Ramos (cell line): Measurements from ENCODE around the gene PCNX2.
"Not testable (repeated sequence)": the region's sequence is repeated elsewhere in the genome, so short reads cannot be mapped to it uniquely, and the experiment has no call there.

Source experiments
- in situ Hi-C: fragments of 300-500 bp; cut with MboI; formaldehyde crosslinking; loops from one replicate; pipeline ENCODE4 v1.14.3; 2022; ENCODE audit warnings: low sequenced_read_pairs; ENCODE audit not compliant: unreplicated experiment

PCNX2 gene

DNA sequence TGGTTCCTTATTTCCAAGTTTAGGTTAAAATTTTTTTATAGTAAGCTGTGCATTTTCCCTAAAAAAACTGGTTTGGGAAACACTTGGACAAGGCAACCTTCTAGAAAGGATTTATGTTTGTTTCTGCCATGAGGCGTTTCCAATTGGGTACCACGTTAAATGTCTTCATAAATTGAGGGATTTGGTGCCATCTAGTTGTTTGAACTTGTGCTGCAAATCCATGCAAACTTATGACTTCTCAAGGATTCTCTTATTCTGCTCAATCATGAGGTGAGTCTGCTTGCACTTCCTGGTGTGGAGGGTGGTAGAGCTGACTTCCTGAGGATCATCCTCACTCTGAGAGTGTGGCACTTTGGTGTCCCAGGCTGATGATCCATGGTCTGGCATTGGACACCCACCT, 123.3 kb downstream of the PCNX2 start:
- in situ Hi-C loops: no loop called here

DNA sequence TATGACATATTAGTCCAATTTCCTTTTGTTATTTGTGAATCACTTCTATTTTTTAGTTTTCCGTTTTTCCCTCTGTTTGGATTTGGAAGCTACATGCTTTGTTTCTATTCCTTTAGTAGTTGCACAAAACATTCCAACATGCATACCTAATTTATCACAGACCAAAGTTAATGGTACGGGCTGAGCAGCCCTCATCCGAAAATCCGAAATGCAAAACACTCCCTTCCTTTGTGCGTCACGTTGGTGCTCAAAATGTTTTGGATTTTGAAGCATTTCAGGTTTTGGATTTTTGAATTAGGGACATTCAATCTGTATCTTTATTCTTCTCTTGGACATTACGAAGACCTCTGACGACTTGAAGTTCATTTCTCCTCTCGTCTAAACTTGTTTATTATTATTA, 124.8 kb downstream of the PCNX2 start:
- in situ Hi-C loops: no loop called here

DNA sequence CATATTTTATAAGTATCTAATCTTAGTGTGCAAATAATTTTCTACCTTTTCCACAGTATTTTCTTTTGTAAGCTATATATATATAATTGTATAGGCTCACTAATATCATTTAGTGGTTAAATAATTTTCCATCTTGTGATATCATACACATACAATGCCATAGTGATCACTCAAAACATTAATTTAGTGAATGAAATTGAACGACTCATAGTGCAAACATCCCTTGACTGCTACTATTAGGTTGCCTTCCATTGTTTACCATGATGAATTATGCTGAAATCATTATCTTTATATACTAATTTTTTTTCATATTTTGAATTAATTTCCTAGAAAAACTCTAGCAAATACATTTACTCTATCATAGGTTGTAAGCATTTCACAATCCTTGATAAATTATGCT, 127.1 kb downstream of the PCNX2 start:
- in situ Hi-C loops: no loop called here

DNA sequence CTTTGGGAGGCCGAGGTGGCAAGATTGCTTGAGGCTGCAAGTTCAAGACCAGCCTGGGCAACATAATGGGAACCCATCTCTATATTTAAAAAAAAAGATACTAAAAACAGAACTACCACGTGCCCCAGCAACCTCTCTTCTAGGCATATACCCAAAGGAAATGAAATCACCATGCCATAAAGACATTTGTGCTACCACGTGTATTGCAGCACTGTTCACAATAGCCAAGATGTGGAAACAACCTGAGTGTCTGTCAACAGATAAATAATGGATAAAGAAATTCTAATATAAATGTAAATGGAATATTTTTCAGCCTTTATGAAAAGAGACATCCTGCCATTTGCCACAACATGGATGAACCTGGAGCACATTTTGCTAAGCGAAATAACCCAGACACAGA, 128.6 kb downstream of the PCNX2 start:
- in situ Hi-C loops: no loop called here

DNA sequence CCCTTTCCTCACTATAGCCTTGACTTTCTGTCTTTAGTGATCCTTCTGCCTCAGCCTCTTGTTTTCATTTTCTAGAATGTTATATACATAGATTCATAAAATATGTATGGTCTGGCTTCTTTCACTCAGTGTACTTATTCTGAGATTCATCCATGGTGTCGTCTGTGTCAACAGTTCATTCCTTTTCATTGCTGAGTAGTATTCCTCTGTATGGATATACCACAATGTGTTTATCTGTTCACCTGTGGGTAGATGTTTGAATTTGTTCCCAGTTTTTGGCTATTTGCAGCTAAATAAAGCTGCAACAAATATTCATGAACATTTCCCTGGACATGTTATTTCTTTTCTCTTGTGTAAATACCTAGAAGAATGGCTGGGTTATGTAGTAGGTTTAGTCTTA, 131.8 kb downstream of the PCNX2 start:
- in situ Hi-C loops: no loop called here

DNA sequence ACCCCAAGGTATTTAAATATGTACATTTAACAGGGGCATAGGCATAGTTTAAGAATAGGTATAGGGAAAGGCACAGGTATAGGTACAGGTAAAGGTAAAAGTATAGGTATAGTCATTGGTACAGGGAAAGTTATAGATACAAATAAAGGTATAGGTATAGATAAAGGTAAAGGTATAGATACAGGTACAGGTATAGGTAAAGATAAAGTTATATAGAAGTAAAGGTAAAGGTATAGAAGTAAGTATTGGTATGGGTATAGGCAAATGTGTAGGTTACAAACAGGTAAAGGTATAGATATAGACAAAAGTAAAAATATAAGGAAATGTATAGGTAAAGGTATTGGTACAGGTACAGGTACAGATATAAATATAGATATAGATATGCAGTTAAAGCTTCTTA, 137.2 kb downstream of the PCNX2 start:
- in situ Hi-C loops: no loop called here

DNA sequence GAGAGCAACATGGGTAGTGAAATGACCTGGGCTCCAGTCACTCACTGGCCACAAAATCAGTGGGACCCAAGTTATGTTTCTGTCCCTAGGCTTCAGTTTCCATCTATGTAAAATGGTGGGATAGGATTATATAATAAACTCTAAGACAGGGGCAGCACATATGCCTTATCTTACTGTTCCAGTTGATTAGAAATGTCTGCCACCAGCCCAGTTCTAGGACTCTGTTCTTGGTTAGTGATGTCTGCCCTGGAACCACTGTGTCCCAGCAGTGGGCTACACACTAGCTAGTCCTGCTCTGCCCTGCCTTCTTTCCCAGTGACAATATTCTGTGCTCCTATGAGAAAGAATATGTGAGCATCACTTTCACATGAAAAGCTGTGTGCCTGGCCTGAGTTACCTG, 138.3 kb downstream of the PCNX2 start:
- in situ Hi-C loops: no loop called here

DNA sequence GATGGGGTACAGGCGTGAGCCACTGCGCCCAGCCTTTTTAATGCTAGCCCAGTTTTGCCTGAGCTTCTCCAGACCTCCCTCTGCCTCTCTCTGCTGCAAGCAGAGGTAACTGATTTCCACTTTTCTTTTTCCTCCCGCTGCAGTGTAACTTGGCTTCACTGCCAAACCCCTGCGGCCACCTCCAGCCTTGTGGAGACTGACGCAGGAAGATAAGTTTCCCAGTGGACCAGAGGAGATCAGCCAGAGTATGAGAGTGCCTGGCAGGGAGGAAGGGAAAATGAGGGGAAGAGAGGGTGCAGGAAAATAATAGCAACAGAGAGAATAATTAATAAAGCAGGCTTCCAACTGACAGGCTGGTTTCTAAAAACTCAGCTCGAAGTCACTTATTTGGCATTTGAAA, 143.7 kb downstream of the PCNX2 start:
- in situ Hi-C loops: no loop called here

DNA sequence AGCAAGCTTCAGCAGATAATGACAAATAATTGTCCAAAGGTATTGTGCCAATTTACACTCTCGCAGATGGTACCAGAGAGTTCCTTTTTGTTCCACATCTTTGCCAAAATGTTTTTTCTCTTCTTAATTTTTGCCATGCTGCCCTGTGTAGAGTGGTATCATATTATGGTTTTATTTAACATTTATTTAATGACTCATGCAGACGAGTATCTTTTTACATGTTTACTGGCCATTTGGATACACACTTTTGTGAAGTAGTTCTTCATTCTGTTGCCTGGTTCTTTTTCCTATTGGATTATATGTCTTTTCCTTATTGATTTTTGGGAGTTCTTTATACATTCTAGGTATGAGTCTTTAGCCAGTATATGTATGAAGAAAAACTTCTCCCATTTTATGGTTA, 151.1 kb downstream of the PCNX2 start:
- in situ Hi-C loops: no loop called here

DNA sequence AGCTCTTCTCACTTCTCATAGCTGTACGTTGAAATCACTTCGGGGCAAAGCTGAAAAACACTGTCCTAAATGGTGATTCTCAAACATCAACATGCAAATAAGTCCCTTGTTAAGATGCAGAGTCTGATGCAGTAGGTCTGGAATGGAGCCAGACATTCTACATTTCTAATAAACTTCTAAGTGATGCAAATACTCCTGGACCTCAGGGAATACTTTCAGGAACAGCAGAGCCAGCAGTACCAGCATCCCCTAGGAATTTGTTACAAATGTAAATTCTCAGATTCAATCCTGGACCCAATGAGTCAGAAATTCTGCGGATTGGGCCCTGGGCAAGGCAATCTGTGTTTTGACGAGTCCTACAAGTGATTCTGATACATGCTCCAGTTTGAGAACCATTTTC, 152.3 kb downstream of the PCNX2 start:
- in situ Hi-C loops: no loop called here

DNA sequence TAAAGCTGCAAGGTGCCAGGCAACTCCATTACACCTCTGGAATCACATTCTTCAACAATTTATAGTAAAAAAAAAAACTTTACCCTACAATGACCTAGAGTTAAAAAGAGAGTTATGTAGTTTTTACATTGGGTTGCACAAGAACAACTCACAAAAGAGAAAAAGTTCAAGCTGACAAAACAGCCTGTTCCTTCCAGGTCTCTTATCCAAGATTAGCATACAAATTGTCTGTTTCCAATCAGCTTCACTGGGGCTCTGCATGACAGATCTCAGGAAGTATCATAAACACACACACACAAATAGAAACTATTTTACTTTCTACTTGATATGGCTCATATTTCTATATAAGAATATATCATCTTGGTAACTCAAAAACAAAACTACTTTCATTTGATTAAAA, 154.6 kb downstream of the PCNX2 start:
- in situ Hi-C loops: no loop called here

DNA sequence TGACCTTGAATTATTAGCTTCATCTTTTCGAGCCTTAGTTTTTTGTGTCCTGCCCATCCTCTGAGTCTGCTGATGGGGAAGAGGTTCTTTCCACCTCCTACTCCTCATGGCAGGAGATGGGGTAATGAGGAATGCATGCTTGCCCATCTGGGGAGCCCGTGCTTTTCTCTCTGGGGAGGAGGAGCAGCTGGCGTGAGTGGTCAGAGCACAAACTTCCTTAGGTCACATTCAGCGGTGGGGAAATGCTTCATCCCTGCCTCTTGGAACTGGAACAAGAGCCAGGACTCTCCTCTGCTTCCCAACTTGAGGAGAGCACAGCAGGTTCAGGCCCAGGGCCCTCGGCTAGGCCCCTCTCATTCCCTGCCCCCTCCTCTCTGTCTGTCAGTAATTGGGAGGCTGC, 155.0 kb downstream of the PCNX2 start:
- in situ Hi-C loops: no loop called here

DNA sequence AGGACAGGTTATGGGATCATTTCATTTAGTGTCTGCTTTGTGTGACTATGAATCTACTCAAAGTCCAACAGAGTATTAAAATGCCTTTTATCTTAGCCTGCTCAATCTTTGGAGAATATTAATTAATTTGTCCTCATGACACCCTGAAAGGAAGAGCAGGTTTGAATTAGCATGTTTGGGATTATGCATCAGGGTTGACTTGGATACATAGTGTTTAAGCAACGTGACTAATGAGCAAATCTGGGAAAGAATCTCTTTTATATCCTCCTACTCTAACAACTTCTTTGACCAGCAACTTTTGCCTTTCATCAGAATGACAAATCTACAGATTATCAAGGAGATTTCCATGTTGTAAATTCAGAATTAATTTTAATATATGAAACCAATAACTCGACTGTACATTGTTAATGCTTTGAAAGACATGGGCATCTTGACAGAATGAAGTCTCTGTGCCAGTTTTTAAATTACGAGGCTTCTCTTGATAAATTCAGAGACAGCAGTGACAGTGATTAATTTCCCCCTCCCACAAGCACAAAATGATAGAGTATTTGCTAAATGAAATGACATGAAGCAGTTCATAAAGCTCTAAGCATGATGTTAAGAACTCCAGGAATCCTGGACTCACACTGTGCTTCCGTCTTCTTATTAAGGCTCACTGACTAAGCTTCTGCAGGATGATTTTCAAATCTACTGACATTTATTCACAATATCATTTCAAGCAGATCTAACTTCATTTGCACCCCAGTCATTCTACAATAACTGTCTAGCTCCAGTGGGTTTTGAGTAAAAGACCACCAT, 156.5 kb downstream of the PCNX2 start:
- in situ Hi-C loops: no loop called here

DNA sequence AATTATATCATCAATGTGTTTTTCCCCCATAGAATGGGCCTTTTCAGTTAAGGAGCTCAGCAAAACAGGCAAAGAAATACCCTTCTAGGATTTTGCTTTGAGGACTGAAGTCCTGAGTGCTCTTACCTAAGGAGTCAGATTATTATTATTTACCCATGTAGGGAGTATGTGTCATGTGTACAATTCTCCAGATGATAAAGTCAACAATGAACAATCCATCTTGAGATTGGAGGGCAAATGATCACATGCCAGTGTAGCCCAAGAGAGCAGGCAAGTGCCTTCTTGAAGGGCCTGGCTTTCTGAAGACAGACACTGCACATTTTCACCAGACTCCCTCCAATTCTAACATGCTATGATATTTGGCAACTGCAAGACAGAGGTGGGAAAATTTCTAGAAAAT, 159.7 kb downstream of the PCNX2 start:
- in situ Hi-C loops: no loop called here

DNA sequence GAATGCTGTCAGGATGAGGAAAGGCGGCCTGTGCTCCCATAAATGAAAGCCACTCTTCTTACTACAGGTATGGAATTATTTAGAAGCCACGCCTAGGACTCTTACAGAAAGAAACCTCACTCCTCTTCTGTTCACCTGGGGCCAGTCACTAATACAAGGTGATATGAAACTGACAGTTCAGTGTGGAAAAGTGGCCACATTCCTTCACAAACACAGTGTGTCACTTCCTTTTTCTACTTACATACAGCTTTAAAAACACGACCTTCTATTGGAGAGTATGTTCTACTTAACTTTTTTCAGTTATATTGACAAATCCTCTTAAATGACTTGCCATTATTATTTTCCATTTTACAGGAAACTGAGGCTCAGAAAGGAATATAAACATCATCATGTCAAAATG, 163.1 kb downstream of the PCNX2 start:
- in situ Hi-C loops: no loop called here

DNA sequence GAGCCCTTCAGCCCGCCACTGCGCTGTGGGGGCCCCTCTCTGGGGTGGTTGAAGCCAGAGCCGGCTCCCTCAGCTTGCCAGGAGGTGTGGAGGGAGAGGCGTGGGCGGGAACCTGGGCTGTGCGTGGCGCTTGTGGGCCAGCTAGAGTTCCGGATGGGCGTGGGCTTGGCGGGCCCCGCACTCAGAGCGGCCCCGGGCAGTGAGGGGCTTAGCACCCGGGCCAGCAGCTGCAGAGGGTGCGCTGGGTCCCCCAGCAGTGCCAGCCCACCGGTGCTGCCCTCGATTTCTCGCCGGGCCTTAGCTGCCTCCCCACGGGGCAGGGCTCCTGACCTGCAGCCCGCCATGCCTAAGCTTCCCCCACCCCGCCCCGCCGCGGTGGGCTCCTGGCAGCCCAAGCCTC, 166.5 kb downstream of the PCNX2 start:
- in situ Hi-C loops: not testable (repeated sequence)

DNA sequence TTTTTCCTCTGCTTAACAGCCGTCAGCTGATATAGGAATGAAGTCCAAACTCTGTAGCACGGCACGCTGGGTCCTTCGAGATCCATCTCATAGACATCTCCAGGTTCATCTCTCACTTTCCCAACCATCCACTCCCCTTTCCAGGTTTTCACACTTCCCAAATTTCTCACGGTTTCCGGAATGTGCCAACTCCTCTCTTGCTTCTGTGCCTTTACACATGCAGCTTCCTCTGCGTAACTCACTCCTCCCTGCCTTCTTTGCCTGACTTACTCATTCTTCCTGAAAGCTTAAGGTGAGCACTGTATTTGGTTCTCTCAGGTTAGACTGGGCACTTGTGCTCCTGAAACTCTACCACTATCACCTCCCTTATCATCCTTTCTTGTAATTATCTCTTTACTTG, 168.4 kb downstream of the PCNX2 start:
- in situ Hi-C loops: no loop called here

DNA sequence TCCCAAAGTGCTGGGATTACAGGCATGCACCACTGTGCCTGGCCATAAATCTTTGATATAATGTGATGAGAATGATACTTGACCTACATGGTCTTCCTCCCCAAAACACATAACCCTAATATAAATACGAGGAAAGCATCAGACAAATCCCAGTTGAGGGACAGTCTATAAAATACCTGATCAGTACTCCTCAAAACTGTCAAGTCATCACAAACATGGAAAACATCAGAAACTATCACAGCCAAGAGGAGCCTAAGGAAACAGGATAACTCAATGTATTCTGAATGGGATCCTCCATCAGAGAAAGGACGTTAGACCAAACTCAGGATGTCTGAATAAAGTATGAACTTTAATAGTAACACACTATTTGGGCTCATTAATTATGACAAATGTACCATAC, 172.7 kb downstream of the PCNX2 start:
- in situ Hi-C loops: no loop called here

DNA sequence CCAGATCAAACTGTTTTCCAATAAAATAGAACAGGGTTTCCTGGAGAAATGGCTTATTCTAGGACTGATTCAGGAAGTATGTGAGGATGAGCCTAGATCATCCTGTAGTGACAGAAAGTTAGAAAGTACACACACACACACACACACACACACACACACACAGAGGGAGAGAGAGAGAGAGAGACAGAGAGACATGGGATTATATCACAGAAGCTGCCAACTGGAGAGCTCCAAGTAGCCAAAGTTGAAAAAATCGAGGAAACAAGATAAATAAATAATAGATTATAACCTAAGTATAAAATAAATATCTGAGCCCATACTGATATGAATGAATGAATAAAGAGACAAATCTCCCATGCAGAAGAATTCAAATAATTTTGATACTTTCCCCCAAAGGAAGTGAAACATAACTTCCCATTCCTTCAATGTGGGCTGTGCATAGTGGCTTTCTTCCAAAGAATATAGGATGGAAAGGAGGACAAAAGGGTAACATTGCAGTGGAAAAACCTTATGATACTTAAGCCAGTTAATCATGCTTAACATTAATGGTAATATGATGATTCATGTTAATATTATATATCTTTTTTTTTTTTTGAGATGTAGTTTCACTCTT, 173.5 kb downstream of the PCNX2 start:
- in situ Hi-C loops: no loop called here

DNA sequence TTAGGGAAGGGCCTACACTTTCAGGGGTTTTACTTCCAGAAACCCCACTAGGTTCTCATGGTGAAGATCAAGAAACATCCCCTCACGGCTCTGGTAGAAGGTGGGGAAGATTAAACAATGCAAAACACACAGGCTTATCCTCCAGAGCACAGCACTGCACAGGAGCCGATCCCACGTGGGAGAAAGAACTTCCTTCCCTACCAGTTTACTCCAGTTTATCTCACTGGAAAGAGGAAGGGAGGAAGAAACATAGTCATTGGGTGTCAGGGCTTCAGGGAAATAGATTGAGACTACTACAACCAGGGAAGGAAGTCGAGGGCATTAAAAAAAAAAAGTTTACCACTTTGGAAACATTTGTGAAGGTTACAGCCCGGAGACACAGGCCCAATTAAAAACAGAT, 180.7 kb downstream of the PCNX2 start:
- in situ Hi-C loops: no loop called here

DNA sequence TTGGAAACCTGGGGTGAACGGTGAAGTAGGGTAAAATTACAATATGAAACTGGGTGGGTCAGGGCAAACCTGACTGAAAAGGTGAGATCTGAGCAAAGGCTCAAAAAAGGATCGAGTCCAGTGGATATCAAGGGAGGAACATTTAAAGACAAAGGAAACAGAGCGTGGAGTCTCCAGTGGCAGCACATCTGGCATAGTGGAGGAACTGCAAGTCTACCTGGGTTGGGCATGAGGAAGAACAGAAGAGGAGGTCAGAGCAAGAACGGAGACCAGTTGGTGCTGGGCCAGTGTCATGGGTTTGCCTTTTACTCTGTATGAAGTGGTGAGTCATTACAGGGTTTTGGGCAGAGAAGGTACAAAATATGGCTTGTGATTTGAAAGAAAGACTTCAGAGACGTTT, 181.4 kb downstream of the PCNX2 start:
- in situ Hi-C loops: no loop called here
